Measurements from ENCODE around the gene COQ8A.

The COQ8A gene

GRCh38 chr1:227033880-227034279, 93.8 kb downstream of the COQ8A start:
- DNase-seq: no peak

DNA sequence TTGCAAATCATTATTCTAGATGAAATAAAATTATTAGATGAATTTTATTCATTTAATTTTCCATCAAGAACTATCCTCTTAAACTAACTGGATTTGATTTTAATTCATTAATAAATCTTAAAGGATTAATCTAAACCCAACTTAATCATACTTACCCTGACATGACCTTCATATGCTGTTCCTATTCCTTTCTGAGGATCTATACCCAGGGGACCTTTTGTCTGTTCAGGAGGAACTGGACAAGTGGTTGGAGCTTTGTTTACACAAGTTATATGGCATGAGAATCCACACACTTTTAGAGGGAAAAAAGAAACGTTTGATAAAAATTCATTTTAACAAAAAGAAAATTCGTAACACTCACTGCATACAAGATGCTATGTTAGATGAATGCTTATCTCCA, 95.2 kb downstream of the COQ8A start:
- DNase-seq: no peak

GRCh38 chr1:227037121-227037520, 97.0 kb downstream of the COQ8A start:
- no peak for DNase-seq

All from NCI-H446 treated with DMSO at 0.1 percent for 48 hours (cell line).